Activated CD8-positive, alpha-beta T cell treated with anti-CD3 and anti-CD28 coated beads, Interleukin-2, amount 10 ng/mL, durations not matched to agents 7 days and 5 days (primary cell): ENCODE measurements around the gene ITGA7. TPM values are rescaled to one million over a fixed set of nuclear protein-coding genes. Genes with fewer than 3 reads are reported as not detected.

Source experiments
- ATAC-seq: fragments of 150-1000 bp; cut with Tn5 transposase; one replicate; pipeline ENCODE4 v1.10.0; 2021; ENCODE audit warnings: moderate library complexity
- CTCF ChIA-PET: fragments of 350-600 bp; sonication (Branson Sonifier 250); formaldehyde crosslinking; loops from one replicate; lab custom pipeline; 2021; ENCODE audit warnings: antibody characterized with exemption; lab: Charles Lee
- POLR2A ChIA-PET: fragments of 350-600 bp; sonication (Branson Sonifier 250); formaldehyde crosslinking; loops from one replicate; lab custom pipeline; 2021; ENCODE audit warnings: antibody characterized with exemption; lab: Charles Lee
- DNase-seq: peaks from one replicate; pipeline ENCODE4 v3.0.0-alpha.2; 2020
- H3K27ac Mint-ChIP-seq: one replicate; pipeline ENCODE4 v1.8.0; 2021; ENCODE audit warnings: mild to moderate bottlenecking, mixed read lengths
- H3K27me3 Mint-ChIP-seq: one replicate; pipeline ENCODE4 v1.8.0; 2021; ENCODE audit warnings: low read depth, mixed read lengths
- H3K36me3 Mint-ChIP-seq: one replicate; pipeline ENCODE4 v1.8.0; 2021; ENCODE audit warnings: low read depth, mixed read lengths
- H3K4me1 Mint-ChIP-seq: one replicate; pipeline ENCODE4 v1.8.0; 2021; ENCODE audit warnings: low read depth, mixed read lengths
- H3K4me3 Mint-ChIP-seq: one replicate; pipeline ENCODE4 v1.8.0; 2021; ENCODE audit warnings: mild to moderate bottlenecking, mixed read lengths
- H3K9me3 Mint-ChIP-seq: one replicate; pipeline ENCODE4 v1.8.0; 2022; ENCODE audit warnings: mixed read lengths; ENCODE audit not compliant: insufficient read depth
- total RNA-seq, 2 experiments: library from RNA; stranded (reverse); gene quantifications; one replicate each; pipeline ENCODE4 v1.2.3, GENCODE V29; 2021

Gene ITGA7
- total RNA-seq, 2 experiments from 2014 or later, result 2.0 to 4.2 TPM

- no peaks in the 10 kb centered on the region for H3K27me3 Mint-ChIP-seq
- CTCF ChIA-PET, result no interaction called here
- H3K36me3 Mint-ChIP-seq, result no peaks in the 10 kb centered on the region
- no peaks in the 10 kb centered on the region for H3K4me1 Mint-ChIP-seq
- ATAC-seq (no peak), DNase-seq (no peak)
- POLR2A ChIA-PET, result no interaction called here
- H3K4me3 Mint-ChIP-seq, result no peak overlapping the region
- no peaks in the 10 kb centered on the region for H3K9me3 Mint-ChIP-seq
- H3K27ac Mint-ChIP-seq, result no peak overlapping the region
Observed at GRCh38 chr12:55697686-55698085, 10.0 kb downstream of the ITGA7 start.

- POLR2A ChIA-PET, result no interaction called here
- CTCF ChIA-PET, result interaction anchor here (1.6 to 2.1 kb wide), 2 partner anchors 41 to 51 kb away, joined by 3 to 8 read pairs; no protein-coding TSS in a partner anchor
- no peaks in the 10 kb centered on the region for H3K9me3 Mint-ChIP-seq
- no peaks in the 10 kb centered on the region for H3K36me3 Mint-ChIP-seq
- H3K4me1 Mint-ChIP-seq, result no peaks in the 10 kb centered on the region
- DNase-seq (no peak), ATAC-seq (no peak)
- no peak overlapping the region for H3K27ac Mint-ChIP-seq
- no peak overlapping the region for H3K4me3 Mint-ChIP-seq
- no peaks in the 10 kb centered on the region for H3K27me3 Mint-ChIP-seq
Observed at GRCh38 chr12:55696796-55697462, 10.8 kb downstream of the ITGA7 start.

GRCh38 chr12:55696141-55696540, 11.6 kb downstream of the ITGA7 start:
- no peaks in the 10 kb centered on the region for H3K27me3 Mint-ChIP-seq
- ChIA-PET POLR2A (no interaction called here), CTCF (interaction anchor here (1.1 to 2.1 kb wide), 3 partner anchors 40 to 50 kb away, joined by 3 to 8 read pairs (median 3); no protein-coding TSS in a partner anchor)
- H3K27ac Mint-ChIP-seq, result no peak overlapping the region
- no peaks in the 10 kb centered on the region for H3K4me1 Mint-ChIP-seq
- no peak for ATAC-seq
- no peaks in the 10 kb centered on the region for H3K9me3 Mint-ChIP-seq
- no peaks in the 10 kb centered on the region for H3K36me3 Mint-ChIP-seq
- DNase-seq, result no peak
- H3K4me3 Mint-ChIP-seq, result no peak overlapping the region

GRCh38 chr12:55695349-55695748, 12.4 kb downstream of the ITGA7 start:
- ATAC-seq, result no peak
- H3K27ac Mint-ChIP-seq, result no peak overlapping the region
- H3K4me3 Mint-ChIP-seq, result no peak overlapping the region
- no peaks in the 10 kb centered on the region for H3K4me1 Mint-ChIP-seq
- no peaks in the 10 kb centered on the region for H3K9me3 Mint-ChIP-seq
- DNase-seq, result no peak
- H3K36me3 Mint-ChIP-seq, result no peaks in the 10 kb centered on the region
- H3K27me3 Mint-ChIP-seq, result no peaks in the 10 kb centered on the region
- POLR2A ChIA-PET, result no interaction called here
- CTCF ChIA-PET, result interaction anchor here (1.1 to 2.1 kb wide), 3 partner anchors 39 to 50 kb away, joined by 3 to 8 read pairs (median 3); no protein-coding TSS in a partner anchor

GRCh38 chr12:55694651-55695050, 13.1 kb downstream of the ITGA7 start:
- ATAC-seq, result no peak
- H3K9me3 Mint-ChIP-seq, result no peaks in the 10 kb centered on the region
- H3K27ac Mint-ChIP-seq, result no peak overlapping the region
- no peaks in the 10 kb centered on the region for H3K4me1 Mint-ChIP-seq
- CTCF ChIA-PET, result interaction anchor here (1.2 to 1.4 kb wide), 2 partner anchors 11 to 38 kb away, joined by 3 to 4 read pairs; no protein-coding TSS in a partner anchor
- H3K36me3 Mint-ChIP-seq, result no peaks in the 10 kb centered on the region
- no peak for DNase-seq
- H3K4me3 Mint-ChIP-seq, result no peak overlapping the region
- POLR2A ChIA-PET, result no interaction called here
- no peaks in the 10 kb centered on the region for H3K27me3 Mint-ChIP-seq

- DNase-seq, result no peak
- Mint-ChIP-seq H3K4me1 (no peaks in the 10 kb centered on the region), H3K4me3 (no peak overlapping the region), H3K27me3 (no peaks in the 10 kb centered on the region), H3K36me3 (no peaks in the 10 kb centered on the region), H3K9me3 (no peaks in the 10 kb centered on the region), H3K27ac (no peak overlapping the region)
- POLR2A ChIA-PET, result no interaction called here
- no peak for ATAC-seq
- CTCF ChIA-PET, result interaction anchor here (1.2 to 1.4 kb wide), 2 partner anchors 12 to 38 kb away, joined by 3 to 4 read pairs; no protein-coding TSS in a partner anchor
Observed at GRCh38 chr12:55694188-55694515, 13.6 kb downstream of the ITGA7 start.

- Mint-ChIP-seq H3K4me3 (no peak overlapping the region), H3K4me1 (no peaks in the 10 kb centered on the region), H3K27ac (no peak overlapping the region), H3K9me3 (no peaks in the 10 kb centered on the region), H3K36me3 (no peaks in the 10 kb centered on the region), H3K27me3 (no peaks in the 10 kb centered on the region)
- ATAC-seq (no peak), DNase-seq (no peak)
- CTCF ChIA-PET, result interaction anchor here (0.8 to 1.4 kb wide), 3 partner anchors 12 to 37 kb away, joined by 3 to 4 read pairs (median 3); no protein-coding TSS in a partner anchor
- POLR2A ChIA-PET, result no interaction called here
Observed at GRCh38 chr12:55693323-55694187, 14.1 kb downstream of the ITGA7 start.

- Mint-ChIP-seq H3K4me3 (no peak overlapping the region), H3K4me1 (peaks cover 1% of the 10 kb centered on the region), H3K36me3 (no peaks in the 10 kb centered on the region), H3K9me3 (no peaks in the 10 kb centered on the region), H3K27me3 (no peaks in the 10 kb centered on the region), H3K27ac (no peak overlapping the region)
- ATAC-seq (no peak), DNase-seq (no peak)
- ChIA-PET CTCF (interaction anchor here (0.8 kb wide), 1 partner anchor 13 kb away, joined by 3 read pairs; no protein-coding TSS in a partner anchor), POLR2A (no interaction called here)
Observed at GRCh38 chr12:55692631-55693322, 14.9 kb downstream of the ITGA7 start.

- Mint-ChIP-seq H3K4me1 (peaks cover 3% of the 10 kb centered on the region), H3K9me3 (no peaks in the 10 kb centered on the region), H3K27me3 (peaks cover 3% of the 10 kb centered on the region), H3K36me3 (no peaks in the 10 kb centered on the region), H3K27ac (no peak overlapping the region), H3K4me3 (no peak overlapping the region)
- no peak for ATAC-seq
- no peak for DNase-seq
- ChIA-PET POLR2A (no interaction called here), CTCF (no interaction called here)
Observed at GRCh38 chr12:55688716-55689655, 18.7 kb downstream of the ITGA7 start.

GRCh38 chr12:55687746-55688145, 20.0 kb downstream of the ITGA7 start:
- Mint-ChIP-seq H3K27me3 (peaks cover 6% of the 10 kb centered on the region), H3K36me3 (no peaks in the 10 kb centered on the region), H3K27ac (no peak overlapping the region), H3K4me3 (no peak overlapping the region), H3K4me1 (peaks cover 3% of the 10 kb centered on the region), H3K9me3 (no peaks in the 10 kb centered on the region)
- ATAC-seq (no peak), DNase-seq (no peak)
- CTCF ChIA-PET, result no interaction called here
- POLR2A ChIA-PET, result no interaction called here
